Calu3 (cell line): ENCODE measurements around the gene FAM193A. TPM values are rescaled to one million over a fixed set of nuclear protein-coding genes. Genes with fewer than 3 reads are reported as not detected.

Experiments
- BruUV-seq: library from RNA; stranded (reverse); fragments of 400-500 nt; replicated peaks from 2 replicates; lab custom pipeline; 2021; lab: Mats Ljungman, UMichigan
- CTCF ChIA-PET: fragments of 300-600 bp; sonication (Branson Sonifier 250); formaldehyde crosslinking; loops from one replicate; lab custom pipeline; 2022; ENCODE audit warnings: antibody characterized with exemption; lab: Charles Lee
- DNase-seq: peaks from one replicate; pipeline ENCODE4 v3.0.0; 2022
- H3K27ac Mint-ChIP-seq: one replicate; pipeline ENCODE4 v1.8.0; 2022; ENCODE audit warnings: mixed read lengths; ENCODE audit not compliant: unreplicated experiment
- H3K27me3 Mint-ChIP-seq: one replicate; pipeline ENCODE4 v1.8.0; 2022; ENCODE audit warnings: mixed read lengths; ENCODE audit not compliant: unreplicated experiment
- H3K36me3 Mint-ChIP-seq: one replicate; pipeline ENCODE4 v1.8.0; 2022; ENCODE audit warnings: mild to moderate bottlenecking, moderate library complexity, mixed read lengths; ENCODE audit not compliant: insufficient read depth, unreplicated experiment
- H3K4me1 Mint-ChIP-seq: one replicate; pipeline ENCODE4 v1.8.0; 2022; ENCODE audit warnings: mild to moderate bottlenecking, low read depth, mixed read lengths; ENCODE audit not compliant: unreplicated experiment
- H3K4me3 Mint-ChIP-seq: one replicate; pipeline ENCODE4 v1.8.0; 2022; ENCODE audit warnings: mild to moderate bottlenecking, low read depth, moderate library complexity, mixed read lengths; ENCODE audit not compliant: unreplicated experiment
- H3K9me3 Mint-ChIP-seq: one replicate; pipeline ENCODE4 v1.8.0; 2022; ENCODE audit warnings: low read depth, mixed read lengths; ENCODE audit not compliant: unreplicated experiment
- intact Hi-C: fragments of 100-400 bp; cut with micrococcal nuclease; formaldehyde crosslinking; loops from one replicate; pipeline ENCODE4 v1.10.0; 2022; ENCODE audit not compliant: unreplicated experiment
- total RNA-seq: library from RNA; stranded (reverse); gene quantifications from 2 replicates; pipeline ENCODE4 v1.2.3, GENCODE V29; 2022
- TF ChIP-seq, protein P1 (sequence below): fragments of 200-600 bp; IDR thresholded peaks from one replicate; pipeline ENCODE4 v1.8.0; 2022; ENCODE audit warnings: antibody characterized with exemption; ENCODE audit not compliant: unreplicated experiment

Gene FAM193A
- total RNA-seq, 1 experiment from 2014 or later, result 20.0 TPM

DNA sequence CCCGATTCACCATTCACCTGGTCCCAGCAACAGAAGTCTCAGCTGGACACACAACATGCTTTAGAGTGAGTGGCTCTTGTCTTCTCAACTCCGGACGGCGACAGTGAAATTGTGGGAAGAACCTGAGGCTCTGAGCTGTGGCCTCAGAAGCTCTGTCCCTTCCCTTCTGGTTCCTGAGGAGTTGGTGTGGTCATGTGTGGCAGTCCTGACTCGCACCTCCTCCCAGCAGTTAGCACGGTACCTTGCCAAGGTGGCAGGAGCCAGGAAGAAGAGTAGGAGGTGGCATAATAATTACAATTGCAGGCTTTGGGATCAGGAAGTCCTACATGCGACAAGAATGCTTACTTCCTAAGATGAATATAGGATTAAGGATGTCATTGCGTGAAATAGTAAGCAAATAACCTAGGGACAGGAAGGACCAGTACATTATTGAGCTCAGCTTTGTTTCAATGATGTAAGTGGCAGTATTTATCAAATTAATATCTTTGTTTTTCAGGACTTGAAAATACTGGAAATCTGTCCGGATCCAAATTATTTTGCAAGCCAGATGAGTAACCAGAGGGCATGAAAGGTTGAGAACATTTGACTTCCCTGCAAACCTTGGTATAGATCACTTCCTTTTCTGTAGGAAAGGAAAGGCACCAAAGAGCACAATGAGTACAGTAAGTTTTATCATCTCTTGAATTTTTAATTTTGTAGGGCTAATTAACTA is 46.5 kb upstream of the FAM193A start:
- peaks cover 25% of the 10 kb centered on the region for H3K36me3 Mint-ChIP-seq
- TF ChIP-seq, protein P1, sequence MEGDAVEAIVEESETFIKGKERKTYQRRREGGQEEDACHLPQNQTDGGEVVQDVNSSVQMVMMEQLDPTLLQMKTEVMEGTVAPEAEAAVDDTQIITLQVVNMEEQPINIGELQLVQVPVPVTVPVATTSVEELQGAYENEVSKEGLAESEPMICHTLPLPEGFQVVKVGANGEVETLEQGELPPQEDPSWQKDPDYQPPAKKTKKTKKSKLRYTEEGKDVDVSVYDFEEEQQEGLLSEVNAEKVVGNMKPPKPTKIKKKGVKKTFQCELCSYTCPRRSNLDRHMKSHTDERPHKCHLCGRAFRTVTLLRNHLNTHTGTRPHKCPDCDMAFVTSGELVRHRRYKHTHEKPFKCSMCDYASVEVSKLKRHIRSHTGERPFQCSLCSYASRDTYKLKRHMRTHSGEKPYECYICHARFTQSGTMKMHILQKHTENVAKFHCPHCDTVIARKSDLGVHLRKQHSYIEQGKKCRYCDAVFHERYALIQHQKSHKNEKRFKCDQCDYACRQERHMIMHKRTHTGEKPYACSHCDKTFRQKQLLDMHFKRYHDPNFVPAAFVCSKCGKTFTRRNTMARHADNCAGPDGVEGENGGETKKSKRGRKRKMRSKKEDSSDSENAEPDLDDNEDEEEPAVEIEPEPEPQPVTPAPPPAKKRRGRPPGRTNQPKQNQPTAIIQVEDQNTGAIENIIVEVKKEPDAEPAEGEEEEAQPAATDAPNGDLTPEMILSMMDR, result no peak
- H3K27me3 Mint-ChIP-seq, result no peaks in the 10 kb centered on the region
- CTCF ChIA-PET, result no interaction called here
- H3K4me3 Mint-ChIP-seq, result no peak overlapping the region
- H3K27ac Mint-ChIP-seq, result peak overlapping the region; percentile 50
- DNase-seq, result no peak
- intact Hi-C loops, result no loop called here
- peaks cover 7% of the 10 kb centered on the region for H3K4me1 Mint-ChIP-seq
- no TSS peak for BruUV-seq
- H3K9me3 Mint-ChIP-seq, result no peaks in the 10 kb centered on the region

DNA sequence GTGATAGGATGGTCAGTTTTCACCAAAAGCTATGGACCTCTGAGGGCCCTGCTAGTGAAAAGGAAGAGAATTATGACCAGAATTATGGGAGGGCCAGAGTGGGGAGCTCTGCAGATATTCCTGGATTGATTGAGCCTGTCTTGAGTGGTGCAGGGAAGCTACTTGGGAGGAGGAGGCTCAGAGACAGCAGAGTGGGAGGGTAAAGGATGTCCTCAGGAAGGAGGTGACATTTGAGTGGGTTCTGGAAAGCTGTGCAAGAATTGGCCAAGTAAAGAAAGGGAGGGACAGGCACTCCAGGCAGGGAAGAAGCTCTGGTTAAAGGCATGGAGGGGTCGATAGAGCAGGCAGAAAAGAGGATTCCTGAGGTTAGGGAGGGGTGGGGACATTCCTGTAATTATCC is 43.5 kb upstream of the FAM193A start:
- Mint-ChIP-seq H3K9me3 (no peaks in the 10 kb centered on the region), H3K4me1 (no peaks in the 10 kb centered on the region), H3K4me3 (no peak overlapping the region), H3K36me3 (peaks cover 28% of the 10 kb centered on the region), H3K27ac (no peak overlapping the region), H3K27me3 (no peaks in the 10 kb centered on the region)
- no TSS peak for BruUV-seq
- no peak for DNase-seq
- CTCF ChIA-PET, result no interaction called here
- TF ChIP-seq, protein P1, result no peak
- intact Hi-C loops, result no loop called here

DNA sequence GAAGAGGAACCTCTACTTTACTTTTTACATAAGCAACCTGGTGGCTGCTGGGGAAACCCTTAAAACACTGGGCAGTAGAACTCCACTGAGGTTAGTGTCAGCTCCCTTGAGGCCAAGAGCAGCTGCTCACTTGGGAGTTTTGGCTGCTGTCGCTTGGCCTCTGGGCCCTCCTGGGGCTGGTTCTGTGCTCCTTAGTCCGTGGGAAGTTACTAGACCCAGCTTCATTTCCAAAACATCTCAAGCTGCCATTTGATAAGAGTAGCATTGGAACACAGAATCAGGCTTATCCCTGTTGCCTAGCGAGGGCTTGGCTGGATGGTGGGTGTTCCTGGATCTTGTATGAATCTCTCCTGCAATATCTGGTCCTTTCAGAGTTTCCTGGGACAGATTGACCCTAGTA is 41.5 kb upstream of the FAM193A start:
- no peaks in the 10 kb centered on the region for H3K27me3 Mint-ChIP-seq
- H3K36me3 Mint-ChIP-seq, result peaks cover 33% of the 10 kb centered on the region
- H3K9me3 Mint-ChIP-seq, result no peaks in the 10 kb centered on the region
- TF ChIP-seq, protein P1, result no peak
- BruUV-seq, result no TSS peak
- no peaks in the 10 kb centered on the region for H3K4me1 Mint-ChIP-seq
- CTCF ChIA-PET, result no interaction called here
- no peak for DNase-seq
- intact Hi-C loops, result no loop called here
- H3K4me3 Mint-ChIP-seq, result no peak overlapping the region
- H3K27ac Mint-ChIP-seq, result no peak overlapping the region

DNA sequence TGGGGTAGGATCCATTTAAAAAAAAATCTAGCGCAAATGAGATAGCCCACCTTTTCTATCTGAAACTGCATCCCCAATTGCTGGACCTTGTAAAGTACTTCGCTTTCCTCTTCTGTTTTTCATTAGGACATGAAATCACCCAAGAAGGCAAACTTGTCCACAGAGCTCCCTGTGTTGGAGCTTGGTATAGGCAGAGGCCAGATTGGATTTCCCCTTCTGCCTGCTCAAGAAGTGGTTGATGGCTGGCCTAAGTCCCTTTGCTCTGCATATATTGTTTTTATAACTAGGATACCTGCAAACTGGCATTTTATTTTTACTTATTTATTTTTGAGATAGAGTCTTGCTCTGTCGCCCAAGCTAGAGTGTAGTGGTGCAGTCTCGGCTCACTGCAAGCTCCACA is 39.1 kb upstream of the FAM193A start:
- CTCF ChIA-PET, result no interaction called here
- no peak for DNase-seq
- TF ChIP-seq, protein P1, result no peak
- no peaks in the 10 kb centered on the region for H3K9me3 Mint-ChIP-seq
- H3K27ac Mint-ChIP-seq, result no peak overlapping the region
- no peaks in the 10 kb centered on the region for H3K4me1 Mint-ChIP-seq
- no peak overlapping the region for H3K4me3 Mint-ChIP-seq
- peaks cover 19% of the 10 kb centered on the region for H3K36me3 Mint-ChIP-seq
- BruUV-seq, result no TSS peak
- intact Hi-C loops, result no loop called here
- no peaks in the 10 kb centered on the region for H3K27me3 Mint-ChIP-seq
